Natural killer cell treated with Interleukin-12 subunit alpha and Interleukin-12 subunit beta and Interleukin-15 and Interleukin-18, amount 100 ng/mL, for 72 hours (primary cell): ENCODE data around the gene CUEDC2. TPM values are rescaled to one million over a fixed set of nuclear protein-coding genes. Genes with fewer than 3 reads are reported as not detected.

ENCODE experiments used
- ATAC-seq, 2 donors: fragments of 150-1000 bp; cut with Tn5 transposase in 1 of 2; sonication (Bioruptor Pico), chemical (Tn5 transposase) in 1 of 2; 2 replicates each; pipeline ENCODE4 v1.10.0; 2021
- DNase-seq: peaks from one replicate; pipeline ENCODE4 v3.0.0; 2022; ENCODE audit warnings: low spot score
- H3K27ac Mint-ChIP-seq, 2 donors: 1 replicate in 1 of 2; 2 replicates in 1 of 2; pipeline ENCODE4 v1.8.0; 2022; ENCODE audit warnings: mixed read lengths in 2 of 2, mild to moderate bottlenecking in 1 of 2, moderate library complexity in 1 of 2
- H3K27me3 Mint-ChIP-seq, 2 donors: 1 replicate in 1 of 2; 2 replicates in 1 of 2; pipeline ENCODE4 v1.8.0; 2022; ENCODE audit warnings: mixed read lengths in 2 of 2
- H3K36me3 Mint-ChIP-seq: one replicate; pipeline ENCODE4 v1.8.0; 2022; ENCODE audit warnings: mixed read lengths
- H3K4me1 Mint-ChIP-seq, 2 donors: 1 replicate in 1 of 2; 2 replicates in 1 of 2; pipeline ENCODE4 v1.8.0; 2022; ENCODE audit warnings: low read depth in 2 of 2, mixed read lengths in 2 of 2, mild to moderate bottlenecking in 1 of 2
- H3K4me3 Mint-ChIP-seq: one replicate; pipeline ENCODE4 v1.8.0; 2022; ENCODE audit warnings: mixed read lengths
- H3K9me3 Mint-ChIP-seq: 2 replicates; pipeline ENCODE4 v1.8.0; 2022; ENCODE audit warnings: mixed read lengths
- total RNA-seq, 2 donors: library from RNA; stranded (reverse); gene quantifications; one replicate each; pipeline ENCODE4 v1.2.3, GENCODE V29; 2022

CUEDC2 gene
- total RNA-seq, 2 donors from 2014 or later: 39.8 to 58.5 TPM

DNA sequence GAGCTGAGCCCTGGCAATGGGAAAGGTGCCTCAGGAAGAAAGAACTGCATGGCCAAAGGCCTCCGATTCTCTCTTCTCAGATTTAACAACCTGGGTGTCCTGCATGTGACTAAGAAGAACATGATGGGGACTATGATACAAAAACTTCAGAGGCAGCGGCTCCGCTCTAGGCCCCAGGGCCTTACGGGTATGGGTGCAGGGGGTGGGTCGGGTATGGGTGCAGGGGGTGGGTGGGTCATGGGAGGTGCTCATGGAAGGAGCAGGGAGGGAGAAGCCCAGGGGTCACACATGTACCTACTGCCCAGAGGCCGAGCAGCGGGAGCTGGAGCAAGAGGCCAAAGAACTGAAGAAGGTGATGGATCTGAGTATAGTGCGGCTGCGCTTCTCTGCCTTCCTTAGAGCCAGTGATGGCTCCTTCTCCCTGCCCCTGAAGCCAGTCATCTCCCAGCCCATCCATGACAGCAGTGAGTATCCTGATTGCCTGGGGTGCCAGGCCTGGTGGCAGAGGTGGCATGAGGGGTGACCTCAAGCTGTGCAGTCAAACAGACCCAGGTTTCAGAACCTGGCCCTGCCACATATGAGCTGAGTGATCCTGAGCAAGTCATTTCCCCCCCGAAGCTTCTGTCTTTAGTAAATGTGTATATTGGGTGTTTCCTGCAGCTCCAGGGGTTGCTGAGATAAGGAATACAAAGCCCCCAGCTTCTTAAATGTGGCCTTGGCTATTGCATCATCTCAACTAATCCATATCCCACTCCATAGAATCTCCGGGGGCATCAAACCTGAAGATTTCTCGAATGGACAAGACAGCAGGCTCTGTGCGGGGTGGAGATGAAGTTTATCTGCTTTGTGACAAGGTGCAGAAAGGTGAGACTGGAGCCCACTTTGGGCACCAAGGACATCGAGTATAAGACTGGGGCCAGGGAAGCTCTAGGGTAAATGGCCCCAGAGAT, 34.9 kb downstream of the CUEDC2 start:
- peak; percentile 54 for DNase-seq
- peak overlapping the region; percentile 95 to 99 for H3K27ac Mint-ChIP-seq
- no peaks in the 10 kb centered on the region for H3K27me3 Mint-ChIP-seq
- ATAC-seq: no peak
- peak overlapping the region; percentile 95 for H3K4me3 Mint-ChIP-seq
- peaks cover 7% of the 10 kb centered on the region for H3K36me3 Mint-ChIP-seq
- H3K9me3 Mint-ChIP-seq: no peaks in the 10 kb centered on the region
- peaks cover 36 to 50% of the 10 kb centered on the region in 2 donors for H3K4me1 Mint-ChIP-seq

- no peaks in the 10 kb centered on the region for H3K27me3 Mint-ChIP-seq
- no peaks in the 10 kb centered on the region for H3K9me3 Mint-ChIP-seq
- DNase-seq (peak; percentile 56), ATAC-seq (no peak)
- peak overlapping the region; percentile 95 for H3K4me3 Mint-ChIP-seq
- peaks cover 42 to 51% of the 10 kb centered on the region in 2 donors for H3K4me1 Mint-ChIP-seq
- peaks cover 7% of the 10 kb centered on the region for H3K36me3 Mint-ChIP-seq
- peak overlapping the region; percentile 95 to 99 for H3K27ac Mint-ChIP-seq
Measured at GRCh38 chr10:102396730-102397151, 35.6 kb downstream of the CUEDC2 start.

DNA sequence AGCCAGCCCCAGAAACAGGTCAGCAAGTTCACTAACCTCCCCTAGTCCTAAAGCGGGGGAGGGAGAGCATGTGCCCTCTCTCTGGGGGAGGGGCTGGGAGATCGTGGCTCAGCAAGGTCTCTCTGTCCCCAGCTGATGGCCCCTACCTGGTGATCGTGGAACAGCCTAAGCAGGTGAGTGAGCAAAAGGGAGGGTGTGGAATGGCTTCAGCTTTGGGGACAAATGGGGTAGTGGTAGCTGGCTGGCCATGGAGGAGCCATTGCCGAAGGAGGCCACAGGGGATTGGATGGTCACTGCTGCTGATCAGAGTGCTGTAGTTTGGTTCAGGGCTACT, 36.1 kb downstream of the CUEDC2 start:
- DNase-seq (peak; percentile 59), ATAC-seq (no peak)
- H3K4me3 Mint-ChIP-seq: peak overlapping the region; percentile 95
- peak overlapping the region; percentile 95 to 99 for H3K27ac Mint-ChIP-seq
- peaks cover 7% of the 10 kb centered on the region for H3K36me3 Mint-ChIP-seq
- H3K9me3 Mint-ChIP-seq: no peaks in the 10 kb centered on the region
- peaks cover 42 to 51% of the 10 kb centered on the region in 2 donors for H3K4me1 Mint-ChIP-seq
- no peaks in the 10 kb centered on the region for H3K27me3 Mint-ChIP-seq

DNA sequence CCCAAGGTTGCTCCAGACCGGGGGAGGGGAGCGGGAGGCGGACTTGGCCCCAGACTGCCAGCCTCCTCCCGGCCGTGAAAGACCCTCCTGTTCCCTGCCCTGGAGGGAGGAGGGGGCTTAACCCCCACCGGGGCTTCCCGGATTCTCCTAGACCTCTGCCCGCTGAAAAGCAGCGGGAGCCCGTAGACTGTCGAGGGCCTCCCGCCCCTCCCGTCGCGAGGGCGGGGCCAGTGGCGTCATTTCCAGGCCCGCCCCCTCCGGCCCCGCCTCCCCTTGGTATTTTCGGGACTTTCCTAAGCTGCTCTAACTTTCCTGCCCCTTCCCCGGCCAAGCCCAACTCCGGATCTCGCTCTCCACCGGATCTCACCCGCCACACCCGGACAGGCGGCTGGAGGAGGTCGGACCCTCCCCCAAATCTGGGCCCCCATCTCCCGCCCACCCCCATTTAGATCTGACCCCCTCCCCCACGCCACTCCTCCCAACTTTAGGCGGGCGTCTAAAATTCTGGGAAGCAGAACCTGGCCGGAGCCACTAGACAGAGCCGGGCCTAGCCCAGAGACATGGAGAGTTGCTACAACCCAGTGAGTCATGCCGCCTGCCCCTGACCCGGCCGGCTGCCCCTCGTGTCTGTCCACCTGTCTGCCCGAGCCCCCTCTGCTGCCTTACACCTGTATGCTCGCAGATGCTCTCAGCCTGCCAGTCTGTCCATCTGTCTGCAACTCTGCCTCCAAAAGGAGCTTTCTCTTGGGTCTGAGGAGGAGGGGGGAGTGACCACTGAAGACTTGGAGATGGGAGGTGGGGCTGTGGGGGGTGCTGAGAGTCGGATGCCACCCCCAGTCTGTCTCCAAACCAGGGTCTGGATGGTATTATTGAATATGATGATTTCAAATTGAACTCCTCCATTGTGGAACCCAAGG, 36.7 kb downstream of the CUEDC2 start, which contains the start of gene NFKB2:
Gene NFKB2, plus strand, starts transcription at position 306 of the 917 bp plus-strand sequence. Its CDS starts 255 bp downstream, at position 561.
- H3K36me3 Mint-ChIP-seq: peaks cover 7% of the 10 kb centered on the region
- peaks cover 45 to 56% of the 10 kb centered on the region in 2 donors for H3K4me1 Mint-ChIP-seq
- no peaks in the 10 kb centered on the region for H3K9me3 Mint-ChIP-seq

DNA sequence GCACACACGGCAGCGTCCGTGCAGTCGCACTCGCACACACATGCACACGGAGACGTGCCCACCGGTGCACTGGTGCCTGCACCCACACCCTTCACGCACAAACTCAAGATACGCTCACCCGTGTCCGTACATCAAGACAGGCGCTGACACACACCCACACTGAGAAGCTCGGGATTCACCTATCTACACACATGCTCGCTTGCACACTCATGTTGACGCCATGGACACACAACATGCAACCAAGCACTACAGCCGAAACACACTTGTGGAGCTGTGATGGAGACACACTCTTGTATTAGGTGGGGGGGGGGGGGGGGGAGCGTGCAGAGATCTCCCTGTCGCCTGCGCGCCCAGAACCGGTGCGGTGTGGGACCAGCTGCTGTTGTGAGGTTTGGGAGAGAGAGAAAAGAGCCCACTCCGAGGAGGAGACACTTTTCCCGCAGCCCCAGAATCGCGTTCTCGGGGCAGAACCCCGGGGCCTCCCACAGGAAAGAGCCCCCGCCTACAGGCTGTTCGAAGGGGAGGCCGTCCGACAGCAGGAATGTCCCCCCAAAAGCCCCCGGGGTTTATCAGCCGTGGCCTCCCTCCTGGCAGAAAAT, 37.5 kb downstream of the CUEDC2 start:
- peaks cover 46 to 52% of the 10 kb centered on the region in 2 donors for H3K4me1 Mint-ChIP-seq
- no peaks in the 10 kb centered on the region for H3K9me3 Mint-ChIP-seq
- H3K36me3 Mint-ChIP-seq: peaks cover 7% of the 10 kb centered on the region
- DNase-seq: peak; percentile 95
- H3K27ac Mint-ChIP-seq: peak overlapping the region; percentile 95 to 99
- ATAC-seq: peak; percentile 21 to 48
- peak overlapping the region; percentile 95 for H3K4me3 Mint-ChIP-seq
- no peaks in the 10 kb centered on the region for H3K27me3 Mint-ChIP-seq

More for the DNA sequence above, 36.7 kb downstream of the CUEDC2 start, which contains the start of gene NFKB2:
- no peaks in the 10 kb centered on the region for H3K27me3 Mint-ChIP-seq
- peak within 1 kb of the TSS; percentile 95 to 99 for H3K27ac Mint-ChIP-seq
- peak; percentile 94 for DNase-seq
- peak within 1 kb of the TSS; percentile 95 for H3K4me3 Mint-ChIP-seq
- ATAC-seq: peak; percentile 49 to 70

GRCh38 chr10:102394079-102394800, 38.1 kb downstream of the CUEDC2 start:
- ATAC-seq (peak; percentile 93 to 94), DNase-seq (peak; percentile 100)
- Mint-ChIP-seq H3K9me3 (no peaks in the 10 kb centered on the region), H3K4me3 (peak overlapping the region; percentile 95), H3K4me1 (peaks cover 41 to 47% of the 10 kb centered on the region in 2 donors), H3K27me3 (no peaks in the 10 kb centered on the region), H3K27ac (peak overlapping the region; percentile 95 to 99), H3K36me3 (peaks cover 7% of the 10 kb centered on the region)

DNA sequence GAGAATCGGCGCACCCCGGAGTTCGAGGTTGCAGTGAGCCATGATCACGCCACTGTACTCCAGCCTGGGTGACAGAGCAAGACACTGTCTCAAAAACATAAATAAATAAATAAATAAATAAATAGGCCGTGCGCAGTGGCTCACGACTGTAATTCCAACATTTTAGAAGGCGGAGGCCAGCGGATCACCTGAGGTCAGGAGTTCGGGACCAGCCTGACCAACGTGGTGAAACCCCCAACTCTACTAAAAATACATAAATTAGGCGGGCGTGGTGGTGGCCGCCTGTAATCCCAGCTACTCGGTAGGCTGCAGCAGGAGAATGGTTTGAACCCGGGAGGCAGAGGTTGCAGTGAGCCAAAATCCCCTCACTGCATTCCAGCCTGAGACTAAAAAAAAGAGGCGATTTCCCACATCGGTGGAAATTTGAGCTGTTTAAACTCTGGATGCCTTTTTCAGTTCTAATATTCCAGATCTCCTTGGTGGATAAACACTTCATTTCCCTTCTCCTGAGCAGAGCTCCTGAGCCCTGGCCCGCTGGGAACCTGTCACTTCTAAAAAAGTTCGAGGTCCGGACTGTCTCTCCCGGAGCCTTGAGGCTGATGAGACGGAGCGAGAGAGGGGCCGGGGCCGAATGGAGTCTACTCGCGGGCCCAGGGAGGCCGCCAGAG, 38.8 kb downstream of the CUEDC2 start:
- peaks cover 40 to 44% of the 10 kb centered on the region in 2 donors for H3K4me1 Mint-ChIP-seq
- peak; percentile 25 for DNase-seq
- H3K9me3 Mint-ChIP-seq: no peaks in the 10 kb centered on the region
- H3K27me3 Mint-ChIP-seq: no peaks in the 10 kb centered on the region
- ATAC-seq: no peak
- peaks cover 7% of the 10 kb centered on the region for H3K36me3 Mint-ChIP-seq
- H3K27ac Mint-ChIP-seq: peak overlapping the region; percentile 95 to 99
- H3K4me3 Mint-ChIP-seq: peak overlapping the region; percentile 95

- peak overlapping the region; percentile 95 to 99 for H3K27ac Mint-ChIP-seq
Measured at GRCh38 chr10:102392306-102392705, 40.1 kb downstream of the CUEDC2 start.

GRCh38 chr10:102389894-102390293, 42.5 kb downstream of the CUEDC2 start:
- Mint-ChIP-seq H3K27me3 (no peaks in the 10 kb centered on the region), H3K4me3 (no peak overlapping the region), H3K4me1 (peaks cover 22 to 28% of the 10 kb centered on the region in 2 donors), H3K27ac (no peak overlapping the region), H3K9me3 (no peaks in the 10 kb centered on the region), H3K36me3 (no peaks in the 10 kb centered on the region)
- peak; percentile 0 for DNase-seq
- ATAC-seq: no peak

More at GRCh38 chr10:102392306-102392705, 40.1 kb downstream of the CUEDC2 start:
- H3K9me3 Mint-ChIP-seq: no peaks in the 10 kb centered on the region
- no peak for ATAC-seq
- DNase-seq: peak; percentile 38
- H3K4me1 Mint-ChIP-seq: peaks cover 28 to 33% of the 10 kb centered on the region in 2 donors
- H3K4me3 Mint-ChIP-seq: peak overlapping the region; percentile 95
- no peaks in the 10 kb centered on the region for H3K36me3 Mint-ChIP-seq
- H3K27me3 Mint-ChIP-seq: no peaks in the 10 kb centered on the region

GRCh38 chr10:102384606-102385429, 47.6 kb downstream of the CUEDC2 start:
- H3K27me3 Mint-ChIP-seq: no peaks in the 10 kb centered on the region
- DNase-seq: no peak
- H3K4me3 Mint-ChIP-seq: no peak overlapping the region
- H3K9me3 Mint-ChIP-seq: no peaks in the 10 kb centered on the region
- no peaks in the 10 kb centered on the region for H3K36me3 Mint-ChIP-seq
- peaks cover 5 to 14% of the 10 kb centered on the region in 2 donors for H3K4me1 Mint-ChIP-seq
- peak in 1 of 2 donors; percentile 30 for ATAC-seq
- peak overlapping the region; percentile 31 to 74 for H3K27ac Mint-ChIP-seq

DNA sequence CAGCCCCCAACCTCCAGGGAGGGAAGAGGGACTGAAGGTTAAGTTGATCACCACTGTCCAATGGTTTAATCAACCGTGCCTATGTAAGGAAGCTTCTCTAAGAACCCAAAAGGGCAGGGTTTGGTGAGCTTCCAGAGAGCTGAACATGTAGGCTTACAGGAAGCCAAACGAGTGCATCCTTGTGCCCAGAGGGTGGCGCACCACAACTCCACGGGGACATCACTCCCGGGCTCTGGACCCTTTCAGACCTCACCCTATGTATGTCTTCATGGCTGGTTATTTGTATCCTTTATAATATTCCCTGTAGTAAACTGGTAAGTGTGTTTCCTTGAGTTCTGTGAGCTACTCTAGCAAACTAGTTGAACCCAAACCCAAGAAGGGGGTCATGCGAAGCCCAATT, 48.3 kb downstream of the CUEDC2 start:
- Mint-ChIP-seq H3K27ac (peak overlapping the region in 1 of 2 donors; percentile 60), H3K4me3 (no peak overlapping the region), H3K36me3 (no peaks in the 10 kb centered on the region), H3K9me3 (no peaks in the 10 kb centered on the region), H3K4me1 (peaks cover 5 to 15% of the 10 kb centered on the region in 2 donors), H3K27me3 (no peaks in the 10 kb centered on the region)
- no peak for ATAC-seq
- DNase-seq: no peak
